Posterior vena cava (tissue), 2 donors: Measurements from ENCODE around the gene BRSK1. TPM values are rescaled to one million over a fixed set of nuclear protein-coding genes. Genes with fewer than 3 reads are reported as not detected.

Experiments used
- DNase-seq: peaks from one replicate; pipeline ENCODE4 v3.0.0-alpha.2; 2020; ENCODE audit warnings: low spot score
- intact Hi-C, 2 donors: fragments of 100-400 bp; cut with DNase I; formaldehyde crosslinking; loops; one replicate each; pipeline versions ENCODE4 v1.14.1 to v1.14.2; 2022 to 2023
- total RNA-seq, 2 donors: library from RNA; stranded (reverse); fragmentation: NEBNext Ultra II Directional; extraction: Animal tissue kit (Norgen Biotek cat#: 25700); gene quantifications; one replicate each; pipeline ENCODE4 v1.2.1, GENCODE V29; 2021
- donor health status: DM: yes; HTN: yes; CAD: no.
- donor health status: DM: yes; HTN: yes; CAD: no.

BRSK1 gene
- total RNA-seq, 2 donors from 2014 or later, result 7.2 to 9.2 TPM

- DNase-seq, result no peak
- intact Hi-C loops, result no loop called here
Measured at GRCh38 chr19:55345101-55345817, 61.5 kb downstream of the BRSK1 start.

DNA sequence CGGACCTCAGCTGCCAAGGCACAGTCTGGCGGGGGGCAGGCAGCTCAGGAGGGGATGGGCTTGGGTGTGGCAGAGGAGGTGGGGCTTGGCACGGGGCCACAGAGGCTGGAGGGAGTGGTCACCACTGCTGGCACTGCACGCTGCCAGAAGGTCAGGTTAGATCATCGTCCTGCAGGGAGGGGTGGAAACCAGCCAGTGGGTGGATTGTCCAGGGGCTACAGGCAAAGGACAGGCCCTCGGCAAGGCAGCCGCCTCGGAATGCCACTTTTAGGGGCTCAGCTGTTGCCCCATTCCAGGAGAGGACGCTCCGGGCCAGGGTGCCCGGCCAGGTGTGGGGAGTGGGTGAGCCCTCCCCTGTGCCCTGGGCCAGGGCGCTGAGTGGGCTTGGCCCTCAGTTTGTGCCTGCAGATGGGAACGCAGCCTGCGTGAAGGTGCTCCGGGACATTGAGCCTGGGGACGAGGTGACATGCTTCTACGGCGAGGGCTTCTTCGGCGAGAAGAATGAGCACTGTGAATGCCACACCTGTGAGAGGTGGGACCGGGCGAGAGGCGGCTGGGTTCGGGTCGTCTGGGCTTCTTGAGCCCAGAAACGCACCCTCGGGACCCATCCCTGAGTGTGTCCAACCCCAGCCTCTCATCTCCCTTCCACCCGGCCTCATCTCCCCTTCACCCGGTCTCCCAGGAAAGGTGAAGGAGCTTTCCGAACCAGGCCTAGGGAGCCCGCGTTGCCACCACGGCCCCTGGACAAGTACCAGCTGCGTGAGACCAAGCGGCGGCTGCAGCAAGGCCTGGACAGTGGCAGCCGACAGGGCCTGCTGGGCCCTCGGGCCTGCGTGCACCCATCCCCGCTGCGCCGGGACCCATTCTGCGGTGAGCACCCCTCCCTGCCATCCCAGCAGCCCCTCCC is 62.3 kb downstream of the BRSK1 start:
- intact Hi-C loops, result no loop called here
- DNase-seq, result peak; percentile 93

DNA sequence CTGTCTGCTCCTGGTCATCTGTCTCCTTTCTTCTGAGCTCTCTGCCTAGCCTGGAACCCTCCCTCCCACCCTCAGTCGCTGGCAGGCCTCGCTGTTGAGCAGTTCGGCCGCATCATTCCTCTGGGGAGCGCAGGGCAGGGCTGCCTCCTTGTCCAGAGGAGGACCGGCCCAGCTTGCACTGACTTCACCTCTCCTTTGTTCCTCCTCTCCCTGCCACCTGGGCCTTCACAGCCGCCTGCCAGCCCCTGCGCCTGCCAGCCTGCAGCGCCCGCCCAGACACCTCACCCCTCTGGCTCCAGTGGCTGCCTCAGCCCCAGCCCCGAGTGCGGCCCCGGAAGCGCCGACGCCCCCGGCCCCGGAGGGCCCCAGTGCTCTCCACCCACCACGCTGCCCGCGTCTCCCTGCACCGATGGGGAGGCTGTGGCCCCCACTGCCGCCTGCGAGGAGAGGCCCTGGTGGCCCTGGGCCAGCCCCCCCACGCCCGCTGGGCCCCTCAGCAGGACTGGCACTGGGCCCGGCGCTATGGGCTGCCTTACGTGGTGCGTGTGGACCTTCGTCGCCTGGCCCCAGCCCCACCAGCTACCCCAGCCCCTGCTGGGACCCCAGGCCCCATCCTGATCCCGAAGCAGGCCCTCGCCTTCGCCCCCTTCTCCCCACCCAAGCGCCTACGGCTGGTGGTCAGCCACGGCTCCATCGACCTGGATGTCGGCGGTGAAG is 63.1 kb downstream of the BRSK1 start:
- intact Hi-C loops, result no loop called here
- DNase-seq, result peak; percentile 87

DNA sequence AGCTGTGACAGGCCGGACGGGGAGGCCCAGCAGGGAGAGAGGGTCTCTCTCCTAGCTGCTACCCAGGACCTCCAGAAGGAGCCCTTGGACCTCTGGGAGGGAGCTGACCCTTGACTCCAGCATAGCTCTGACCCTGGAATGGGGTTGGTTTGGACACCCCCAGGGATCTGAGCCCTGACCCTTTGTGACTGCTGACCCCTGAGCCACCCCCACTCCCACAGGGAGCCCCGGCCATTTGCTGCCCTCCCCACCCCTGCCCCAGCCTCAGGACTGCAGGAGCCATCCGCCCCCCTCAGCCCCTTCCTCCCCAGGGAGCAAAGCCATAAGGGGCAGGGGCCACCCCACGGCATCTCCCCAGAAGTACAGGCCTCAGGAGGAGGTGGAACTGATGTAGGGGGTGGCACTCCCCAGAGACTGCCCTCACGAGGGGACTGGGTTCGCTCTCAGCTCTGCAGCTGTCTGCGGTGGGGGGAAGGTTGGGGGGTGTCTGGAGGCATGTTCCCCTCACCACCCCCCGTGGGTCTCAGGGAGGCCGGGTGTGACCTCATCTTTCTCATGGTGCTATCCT is 63.7 kb downstream of the BRSK1 start:
- intact Hi-C loops, result no loop called here
- no peak for DNase-seq

- DNase-seq, result no peak
- intact Hi-C loops, result no loop called here
Measured at GRCh38 chr19:55348317-55349034, 64.7 kb downstream of the BRSK1 start.

GRCh38 chr19:55350620-55351315 is 67.0 kb downstream of the BRSK1 start:
- intact Hi-C loops, result no loop called here
- no peak for DNase-seq

GRCh38 chr19:55352040-55352439 is 68.2 kb downstream of the BRSK1 start:
- DNase-seq, result no peak
- intact Hi-C loops, result loop anchor here in 1 of 2 donors (1.0 kb wide), 1 partner anchor 48 kb away; no protein-coding TSS in a partner anchor

DNA sequence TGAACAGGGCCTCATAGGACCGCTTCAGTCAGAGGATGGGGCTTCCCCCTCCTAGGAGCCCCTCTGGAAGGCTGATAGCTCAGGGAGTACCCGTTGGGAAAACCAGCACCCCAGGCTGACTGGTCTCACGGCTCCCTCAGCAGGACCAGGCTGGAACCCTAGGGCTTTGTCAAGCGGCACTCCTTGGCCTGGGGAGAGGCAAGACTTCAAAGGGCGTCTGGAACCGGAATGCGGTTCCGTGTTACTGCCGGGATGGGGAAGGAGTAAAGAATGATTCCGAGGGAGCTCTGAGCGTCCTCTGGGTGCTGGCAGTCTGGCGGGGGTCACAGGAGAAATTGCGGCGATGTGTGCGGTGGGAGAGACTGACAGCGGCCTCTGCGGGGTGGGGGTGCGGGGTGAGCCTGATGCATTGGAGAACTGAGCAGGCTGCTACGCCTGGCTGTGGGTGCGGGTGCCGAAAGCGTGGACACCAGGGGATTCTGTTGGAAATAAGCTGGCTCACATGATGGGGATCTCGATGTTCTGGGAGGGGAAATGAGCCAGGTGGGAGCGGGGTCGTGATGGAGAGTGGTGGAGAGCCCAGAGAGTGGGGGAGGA is 68.8 kb downstream of the BRSK1 start:
- DNase-seq, result no peak
- intact Hi-C loops, result loop anchor here in 1 of 2 donors (1.0 kb wide), 1 partner anchor 48 kb away; no protein-coding TSS in a partner anchor

GRCh38 chr19:55353356-55353802 is 69.6 kb downstream of the BRSK1 start:
- intact Hi-C loops, result no loop called here
- DNase-seq, result no peak

- intact Hi-C loops, result no loop called here
- peak; percentile 84 for DNase-seq
Measured at GRCh38 chr19:55353803-55354697, 70.3 kb downstream of the BRSK1 start.

DNA sequence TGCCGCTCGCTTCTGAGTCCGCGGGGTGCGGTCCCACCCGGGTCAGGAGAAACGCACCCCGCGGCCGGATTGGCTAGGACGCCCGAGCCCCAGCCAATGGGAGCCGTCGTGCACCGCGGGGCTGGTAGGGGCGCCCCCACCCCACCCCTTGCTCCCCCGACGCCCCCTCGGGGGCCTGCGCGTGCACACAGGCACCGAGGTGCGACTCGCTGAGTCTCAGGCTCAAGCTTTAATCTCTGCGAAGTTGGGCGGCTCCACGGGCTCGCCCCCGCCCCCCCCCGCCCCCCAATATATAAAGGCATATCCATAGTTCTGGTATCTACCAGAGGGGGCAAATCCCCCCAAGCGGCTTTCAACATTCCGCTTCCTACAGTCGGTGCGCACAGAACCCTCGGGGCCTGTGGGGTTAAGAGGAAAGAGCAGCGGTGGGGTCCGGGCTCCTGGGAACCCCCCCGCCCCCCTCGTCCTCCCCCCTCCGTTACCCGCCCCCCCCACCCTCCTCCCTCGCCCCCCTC is 71.0 kb downstream of the BRSK1 start, which contains the start of gene COX6B2:
Gene COX6B2 (minus strand): TSS at position 22 of the 515 bp plus-strand sequence. CDS start 198 bp downstream, outside the sequence.
- intact Hi-C loops, result no loop called here
- DNase-seq, result no peak

DNA sequence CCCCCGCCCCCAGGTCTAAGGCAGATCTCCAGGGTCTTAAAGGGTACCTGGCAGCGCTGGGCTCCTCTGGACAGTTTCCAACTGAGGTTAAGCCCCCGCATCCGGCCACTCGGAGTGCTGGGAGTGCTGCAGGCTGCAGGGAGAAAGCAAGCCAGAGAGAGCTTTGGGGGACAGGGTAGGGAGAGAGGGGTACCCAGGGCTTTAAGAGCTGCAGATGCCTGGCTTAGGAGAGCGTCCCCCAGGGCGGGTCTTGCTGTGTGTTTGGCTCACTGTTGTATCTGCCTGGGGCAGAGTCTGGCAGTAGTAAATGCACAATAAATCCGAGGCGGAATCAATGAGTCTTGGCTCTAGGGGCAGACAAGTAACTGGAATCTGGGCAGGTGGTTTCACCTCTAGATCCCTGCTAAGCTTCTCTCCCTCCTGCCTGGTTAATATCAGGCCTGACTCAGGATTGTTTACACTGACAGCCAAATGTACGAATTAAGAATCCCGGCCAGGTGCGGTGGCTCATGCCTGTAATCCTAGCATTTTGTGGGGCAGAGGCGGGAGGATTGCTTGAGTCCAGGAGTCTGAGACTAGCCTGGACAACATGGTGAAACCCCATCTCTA is 71.5 kb downstream of the BRSK1 start:
- intact Hi-C loops, result no loop called here
- no peak for DNase-seq

GRCh38 chr19:55358493-55358892 is 74.7 kb downstream of the BRSK1 start:
- intact Hi-C loops, result no loop called here
- DNase-seq, result no peak

DNA sequence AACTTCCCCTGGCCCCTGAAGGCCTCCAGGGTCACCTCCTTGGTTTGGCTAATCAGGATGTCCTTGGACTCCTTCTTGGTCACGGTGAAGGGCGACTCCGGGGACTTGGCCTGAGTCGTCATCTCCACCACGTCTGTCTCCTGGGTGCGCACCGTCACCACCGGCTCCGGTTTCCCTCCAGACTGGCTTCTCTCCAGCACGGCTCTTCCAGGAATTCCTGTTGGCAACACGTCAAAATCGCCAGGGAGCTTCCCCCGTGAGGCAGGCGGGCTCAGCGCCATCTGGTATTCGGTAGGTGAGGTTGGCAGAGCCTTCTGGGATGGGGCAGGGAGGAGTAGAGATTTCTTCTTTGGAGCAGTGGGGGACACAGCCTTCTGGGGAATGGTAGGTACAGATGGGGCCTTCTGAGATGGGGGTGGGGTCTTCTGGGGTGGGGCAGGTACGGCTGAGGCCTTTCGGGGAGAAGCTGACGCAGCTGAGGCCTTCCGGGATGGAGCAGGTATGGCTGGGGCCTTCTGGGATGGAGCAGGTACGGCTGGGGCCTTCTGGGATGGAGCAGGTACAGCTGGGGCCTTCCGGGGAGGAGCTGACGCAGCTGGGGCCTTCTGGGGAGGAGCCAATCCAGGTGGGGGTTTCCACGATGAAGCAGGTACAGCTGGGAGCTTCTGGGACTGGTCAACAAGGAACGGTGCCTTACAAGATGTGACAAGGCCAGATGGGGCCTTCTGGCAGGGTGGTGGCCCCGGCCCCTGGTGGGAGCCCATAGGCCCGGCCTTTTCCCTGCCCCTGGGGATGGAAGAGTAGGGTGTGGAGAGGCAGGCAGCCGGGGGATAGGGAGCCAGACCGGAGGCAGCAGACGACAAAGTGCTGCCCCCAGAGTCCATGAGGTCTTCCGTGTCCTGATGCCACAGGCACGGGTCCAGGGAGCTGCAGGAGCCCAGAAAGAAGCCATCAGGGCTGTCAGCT is 75.4 kb downstream of the BRSK1 start:
- intact Hi-C loops, result no loop called here

GRCh38 chr19:55360902-55361301 is 77.1 kb downstream of the BRSK1 start:
- intact Hi-C loops, result no loop called here
- no peak for DNase-seq

More for the DNA sequence above, 75.4 kb downstream of the BRSK1 start:
- peak; percentile 78 for DNase-seq
